Islet of Langerhans (tissue), 1 donor: ENCODE results near the gene B4GALT1.

Experiments
- FAIRE-seq: peaks from one replicate; lab custom pipeline; 2011; peaks lifted over from hg19 to GRCh38; lab: Jason Lieb, UNC

B4GALT1 gene, protein sequence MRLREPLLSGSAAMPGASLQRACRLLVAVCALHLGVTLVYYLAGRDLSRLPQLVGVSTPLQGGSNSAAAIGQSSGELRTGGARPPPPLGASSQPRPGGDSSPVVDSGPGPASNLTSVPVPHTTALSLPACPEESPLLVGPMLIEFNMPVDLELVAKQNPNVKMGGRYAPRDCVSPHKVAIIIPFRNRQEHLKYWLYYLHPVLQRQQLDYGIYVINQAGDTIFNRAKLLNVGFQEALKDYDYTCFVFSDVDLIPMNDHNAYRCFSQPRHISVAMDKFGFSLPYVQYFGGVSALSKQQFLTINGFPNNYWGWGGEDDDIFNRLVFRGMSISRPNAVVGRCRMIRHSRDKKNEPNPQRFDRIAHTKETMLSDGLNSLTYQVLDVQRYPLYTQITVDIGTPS

GRCh38 chr9:33167084-33167971, at the start of gene B4GALT1:
TSS of gene B4GALT1 (minus strand) at chr9:33167336. CDS start at chr9:33167169, 167 bp downstream.
- FAIRE-seq, result no peak

DNA sequence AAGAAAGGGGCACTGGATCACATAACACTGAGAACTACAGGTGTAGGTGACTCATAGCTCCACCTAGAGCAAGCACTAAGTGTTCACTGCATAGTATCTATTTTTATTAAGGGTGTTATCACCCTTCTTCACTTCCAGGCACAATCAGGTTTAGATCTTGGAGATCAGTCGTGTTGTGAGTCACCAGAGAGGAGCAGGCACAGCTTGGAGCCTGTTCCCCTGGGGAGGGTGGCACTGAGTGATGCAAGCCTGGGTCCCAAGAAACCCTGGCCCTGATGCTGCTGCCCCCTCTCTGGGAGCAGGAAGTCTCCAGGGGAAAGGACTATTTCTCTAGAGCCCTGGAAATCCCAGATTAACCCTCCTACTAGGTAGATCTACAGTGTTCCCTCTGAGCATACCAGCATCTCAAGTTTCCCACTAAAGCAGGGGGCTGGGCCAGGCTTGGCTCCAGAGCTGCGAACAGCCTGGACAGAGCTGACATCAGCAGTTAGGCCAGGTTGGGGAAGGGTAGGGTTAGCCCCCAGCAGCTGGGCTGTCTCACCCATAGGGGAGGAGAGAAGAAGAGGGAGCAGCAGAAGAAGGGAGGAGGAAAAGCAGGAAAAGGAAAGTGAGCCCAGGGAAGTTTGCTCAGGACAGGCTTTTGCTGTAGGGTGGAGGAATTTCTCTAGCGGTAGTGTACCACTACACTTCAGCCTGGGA, 44.7 kb upstream of the B4GALT1 start:
- no peak for FAIRE-seq

DNA sequence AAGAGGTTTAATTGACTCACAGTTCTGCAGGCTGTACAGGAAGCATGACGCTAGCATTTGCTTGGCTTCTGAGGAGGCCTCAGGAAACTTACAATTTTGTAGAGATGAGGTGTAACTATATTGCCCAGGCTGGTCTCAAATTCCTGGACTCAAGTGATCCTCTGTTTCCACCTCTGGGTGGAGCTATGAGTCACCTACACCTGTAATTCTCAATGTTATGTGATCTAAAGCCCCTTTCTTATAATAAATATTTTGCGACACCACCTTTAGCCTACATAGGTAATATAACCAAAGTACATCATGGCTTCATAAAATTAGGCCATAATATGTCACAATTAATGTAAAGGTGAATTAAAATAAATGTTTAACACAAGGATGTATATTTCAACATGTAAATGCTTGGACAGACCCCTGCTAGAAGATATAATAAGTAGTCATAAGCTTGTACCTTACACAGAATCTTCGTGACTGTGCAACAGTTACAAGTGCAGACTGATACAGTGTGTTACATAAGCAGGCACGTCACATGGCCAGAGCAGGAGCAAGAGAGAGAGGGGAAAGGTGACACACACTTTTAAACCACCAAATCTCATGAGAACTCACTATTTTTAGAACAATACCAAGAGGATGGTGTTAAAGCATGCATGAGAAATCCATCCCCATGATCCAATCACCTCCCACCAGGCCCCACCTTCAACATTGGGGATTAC, 43.0 kb upstream of the B4GALT1 start:
- FAIRE-seq, result no peak

- FAIRE-seq, result no peak
Observed at GRCh38 chr9:33209394-33209793, 42.3 kb upstream of the B4GALT1 start.

DNA sequence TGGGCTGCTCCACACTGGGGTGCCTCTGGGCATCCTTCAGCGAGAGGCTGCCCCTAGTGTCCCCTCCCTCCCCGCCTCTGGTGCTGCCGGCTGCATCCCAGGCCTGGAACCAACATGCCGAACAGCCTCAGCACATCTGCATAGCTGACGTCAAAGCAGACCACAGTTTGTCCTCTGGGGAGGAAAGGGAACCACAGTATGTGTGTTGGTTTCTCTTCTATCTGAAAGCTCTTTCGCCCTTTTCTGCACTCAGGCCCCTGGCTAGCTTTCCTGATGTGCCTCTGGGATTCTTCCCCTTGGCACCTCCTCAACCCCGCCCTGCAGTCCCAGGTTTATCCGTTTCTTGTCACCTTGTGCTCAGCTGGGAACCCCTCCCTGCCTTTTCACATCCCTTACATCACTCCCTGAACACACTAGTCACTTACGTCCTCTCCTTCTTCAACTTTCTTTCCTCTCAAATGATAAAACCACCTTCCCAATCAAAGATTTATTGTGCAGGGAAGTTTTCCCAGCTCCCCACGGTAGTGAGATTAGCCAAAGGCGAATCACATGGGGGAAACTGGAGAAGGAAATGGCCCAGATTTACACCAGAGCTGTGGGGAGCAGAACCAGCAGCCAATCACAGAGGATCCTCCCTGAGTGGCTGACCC, 35.5 kb upstream of the B4GALT1 start:
- no peak for FAIRE-seq

DNA sequence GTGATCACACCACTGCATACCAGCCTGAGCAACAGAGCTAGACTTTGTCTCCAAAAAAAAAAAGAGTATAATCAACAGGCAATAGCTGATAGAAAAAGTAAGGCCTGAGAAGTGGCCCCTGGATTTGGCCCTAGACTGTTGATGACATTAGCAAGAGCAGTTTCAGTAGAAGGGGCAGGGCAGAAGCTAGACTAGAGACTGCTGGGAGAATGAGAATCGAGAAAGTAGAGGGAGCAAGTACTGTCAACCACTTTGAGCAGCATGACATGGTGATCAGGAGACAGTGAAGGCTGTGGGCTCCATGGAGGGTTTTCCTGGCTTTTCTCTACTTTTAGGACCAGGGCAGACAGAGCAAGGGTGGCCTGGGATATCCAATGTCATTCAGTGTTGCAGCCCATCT, 34.9 kb upstream of the B4GALT1 start:
- no peak for FAIRE-seq

DNA sequence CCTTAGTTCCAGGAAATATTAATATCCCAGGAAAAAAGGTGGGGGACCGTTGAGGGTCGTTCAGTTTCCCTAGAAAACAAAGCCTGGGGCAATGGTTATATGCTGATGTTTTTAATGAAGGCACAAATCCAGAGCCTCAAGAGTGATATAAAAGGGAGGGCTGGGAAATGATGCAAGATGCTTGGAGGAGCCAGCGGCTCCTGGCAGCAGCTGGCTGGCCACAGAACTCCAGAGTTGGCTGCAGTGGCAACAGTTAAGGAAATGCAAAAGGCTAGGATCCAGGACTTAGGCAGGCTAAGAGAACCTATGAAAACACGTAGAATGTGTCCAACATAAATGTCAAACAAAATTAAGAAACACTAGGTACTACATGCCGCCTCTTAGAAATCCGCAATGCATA, 31.0 kb upstream of the B4GALT1 start:
- no peak for FAIRE-seq

GRCh38 chr9:33197279-33198152, 30.4 kb upstream of the B4GALT1 start:
- FAIRE-seq, result no peak

- FAIRE-seq, result no peak
Observed at GRCh38 chr9:33196736-33197135, 29.6 kb upstream of the B4GALT1 start.

DNA sequence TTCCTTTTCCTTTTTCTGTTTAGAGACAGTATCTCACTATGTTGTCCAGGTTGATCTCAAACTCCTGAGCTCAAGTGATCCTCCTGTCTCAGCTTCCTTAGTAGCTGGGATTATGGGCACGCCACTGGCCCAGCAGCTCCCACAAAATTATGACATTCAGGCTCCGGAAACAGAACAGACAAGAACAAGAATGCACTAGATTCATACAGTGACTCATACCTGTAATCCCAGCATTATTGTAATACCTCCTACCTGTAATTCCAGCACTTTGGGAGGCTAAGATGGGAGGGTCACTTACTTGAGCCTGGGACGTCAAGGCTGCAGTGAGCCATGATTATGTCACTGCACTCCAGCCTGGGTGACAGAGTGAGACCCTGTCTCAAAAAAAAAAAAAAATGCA, 26.7 kb upstream of the B4GALT1 start:
- no peak for FAIRE-seq

GRCh38 chr9:33192493-33193255, 25.5 kb upstream of the B4GALT1 start:
- no peak for FAIRE-seq

DNA sequence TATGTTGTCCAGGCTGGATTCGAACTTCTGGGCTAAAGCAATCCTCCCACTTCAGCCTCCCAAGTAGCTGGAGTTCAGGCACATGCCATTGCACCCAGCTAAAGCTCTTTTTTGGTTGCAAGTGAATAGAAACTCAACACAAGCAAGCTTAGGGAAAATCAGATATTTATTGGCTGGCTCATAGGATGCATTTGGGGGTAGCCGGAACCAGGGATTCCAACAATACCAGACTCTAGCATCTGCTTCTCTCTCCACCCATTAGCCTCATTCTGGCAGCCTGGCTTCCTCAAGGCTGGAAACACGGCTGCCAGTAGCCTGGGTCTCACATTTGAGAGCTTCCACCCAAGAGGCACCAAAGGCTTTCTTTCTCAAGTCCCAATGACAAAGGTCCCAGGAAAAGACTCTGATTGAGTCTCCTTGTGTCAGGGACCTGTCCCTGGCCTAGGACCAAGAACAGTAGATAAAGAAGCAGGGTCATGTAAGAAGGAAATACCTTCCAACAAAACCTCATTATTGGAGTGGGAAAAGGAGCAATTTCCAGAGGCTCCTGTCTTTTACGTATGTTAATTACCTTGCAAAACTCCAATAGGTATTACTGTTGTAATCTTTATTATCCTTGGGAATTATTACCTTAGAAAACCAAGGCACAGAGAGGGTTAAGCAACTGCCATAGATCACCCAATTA, 23.0 kb upstream of the B4GALT1 start:
- no peak for FAIRE-seq

GRCh38 chr9:33189331-33189791, 22.2 kb upstream of the B4GALT1 start:
- FAIRE-seq, result no peak

GRCh38 chr9:33188711-33189110, 21.6 kb upstream of the B4GALT1 start:
- FAIRE-seq, result no peak

DNA sequence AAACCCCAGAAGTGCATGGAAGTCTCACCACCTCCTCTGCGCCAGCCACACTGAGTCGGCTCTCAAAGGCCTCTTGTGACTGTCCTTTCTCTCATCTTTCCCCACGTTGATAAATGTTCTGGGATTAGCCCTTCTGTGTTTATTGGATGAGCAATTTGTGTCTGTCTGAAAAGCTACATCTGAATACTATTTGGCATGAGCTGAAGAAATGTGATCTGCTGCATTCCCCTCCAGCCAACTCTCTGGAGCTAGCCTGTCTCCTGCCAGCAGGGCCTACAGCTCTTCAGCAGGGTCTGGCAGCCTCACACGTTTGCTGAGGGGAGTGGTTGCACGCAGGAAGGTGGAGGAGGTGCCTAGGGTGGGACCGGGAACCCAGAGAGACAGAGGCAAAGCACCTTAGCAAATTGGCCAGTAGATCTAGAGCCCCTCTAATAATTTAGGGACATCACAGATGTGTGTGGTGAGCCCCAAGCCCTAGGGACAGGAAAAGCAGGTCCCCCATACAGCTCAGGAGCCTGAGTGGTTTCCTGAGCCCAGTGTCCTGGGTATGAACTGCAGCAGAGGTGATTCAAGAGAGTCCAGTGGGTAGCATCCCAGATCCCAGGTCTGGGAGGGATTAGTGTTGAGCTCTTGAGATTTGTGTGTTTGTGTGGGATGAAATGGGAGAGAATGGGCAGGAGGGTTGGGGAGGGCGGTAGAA, 20.5 kb upstream of the B4GALT1 start:
- no peak for FAIRE-seq

- no peak for FAIRE-seq
Observed at GRCh38 chr9:33186457-33187168, 19.5 kb upstream of the B4GALT1 start.

GRCh38 chr9:33185858-33186257, 18.7 kb upstream of the B4GALT1 start:
- FAIRE-seq, result no peak

GRCh38 chr9:33185406-33185805, 18.3 kb upstream of the B4GALT1 start:
- FAIRE-seq, result no peak
